GM19035 (cell line): ENCODE results near the gene MEI4.
"Not testable (repeated sequence)": the region's sequence is repeated elsewhere in the genome, so short reads cannot be mapped to it uniquely, and the experiment has no call there.

ENCODE experiments used
- ATAC-seq: cut with Tn5 transposase; IDR thresholded peaks from one replicate; pipeline ENCODE4 v1.9.1; 2021; ENCODE audit not compliant: unreplicated experiment

Gene MEI4

GRCh38 chr6:77652739-77653138, at the start of gene MEI4:
MEI4 (plus strand) TSS chr6:77653039; CDS start chr6:77690672, 37,633 bp downstream.
- no peak for ATAC-seq

- no peak for ATAC-seq
These were observed 48.4 kb upstream of the MEI4 start for GRCh38 chr6:77604476-77604875.

- no peak for ATAC-seq
These were observed 45.8 kb upstream of the MEI4 start for GRCh38 chr6:77607004-77607403.

- no peak for ATAC-seq
These were observed 43.7 kb upstream of the MEI4 start for GRCh38 chr6:77609106-77609505.

- ATAC-seq: no peak
These were observed 33.7 kb upstream of the MEI4 start for GRCh38 chr6:77619114-77619513.

GRCh38 chr6:77620278-77620882, 32.5 kb upstream of the MEI4 start:
- ATAC-seq: peak; percentile 78

- ATAC-seq: no peak
These were observed 28.3 kb upstream of the MEI4 start for GRCh38 chr6:77624515-77624914.

- no peak for ATAC-seq
These were observed 26.4 kb upstream of the MEI4 start for GRCh38 chr6:77626426-77626825.

GRCh38 chr6:77630014-77630413, 22.8 kb upstream of the MEI4 start:
- no peak for ATAC-seq

- no peak for ATAC-seq
These were observed 19.4 kb upstream of the MEI4 start for GRCh38 chr6:77633471-77633870.

GRCh38 chr6:77633993-77634715, 18.7 kb upstream of the MEI4 start:
- ATAC-seq: no peak

- no peak for ATAC-seq
These were observed 14.6 kb upstream of the MEI4 start for GRCh38 chr6:77638129-77638830.

GRCh38 chr6:77644102-77644705, 8.6 kb upstream of the MEI4 start:
- ATAC-seq: no peak

- ATAC-seq: peak; percentile 74
These were observed 2.7 kb upstream of the MEI4 start for GRCh38 chr6:77650098-77650663.

GRCh38 chr6:77653816-77654215, 977 bp downstream of the MEI4 start:
- no peak for ATAC-seq

- not testable (repeated sequence) for ATAC-seq
These were observed 2.2 kb downstream of the MEI4 start for GRCh38 chr6:77655035-77655434.

GRCh38 chr6:77656999-77657764, 4.3 kb downstream of the MEI4 start:
- ATAC-seq: no peak

GRCh38 chr6:77666340-77666739, 13.5 kb downstream of the MEI4 start:
- no peak for ATAC-seq

GRCh38 chr6:77666846-77667245, 14.0 kb downstream of the MEI4 start:
- ATAC-seq: no peak

- no peak for ATAC-seq
These were observed 17.1 kb downstream of the MEI4 start for GRCh38 chr6:77669913-77670312.

GRCh38 chr6:77674211-77674610, 21.4 kb downstream of the MEI4 start:
- ATAC-seq: no peak
